Pulmonary artery endothelial cell (primary cell): Measurements from ENCODE around the gene CDKAL1. TPM values are rescaled to one million over a fixed set of nuclear protein-coding genes. Genes with fewer than 3 reads are reported as not detected.

Experiments
- DNase-seq: peaks from one replicate; pipeline ENCODE4 v3.0.0-alpha.2; 2011; ENCODE audit warnings: low read depth, low spot score
- total RNA-seq: library from RNA; depleted of rRNA; stranded (reverse); fragments of >200 nt; gene quantifications from 2 replicates; pipeline ENCODE4 v1.2.3, GENCODE V29; 2014

Gene CDKAL1
- total RNA-seq, 1 donor from 2014 or later, result 21.8 TPM

GRCh38 chr6:21161707-21162106 lies 627.5 kb downstream of the CDKAL1 start:
- no peak for DNase-seq

GRCh38 chr6:21163110-21163837 lies 629.0 kb downstream of the CDKAL1 start:
- DNase-seq, result no peak

- no peak for DNase-seq
Measured at GRCh38 chr6:21163838-21164180, 629.6 kb downstream of the CDKAL1 start.

- no peak for DNase-seq
Measured at GRCh38 chr6:21164768-21165326, 630.6 kb downstream of the CDKAL1 start.

GRCh38 chr6:21166754-21167153 lies 632.5 kb downstream of the CDKAL1 start:
- no peak for DNase-seq

- no peak for DNase-seq
Measured at GRCh38 chr6:21167790-21168189, 633.5 kb downstream of the CDKAL1 start.

- no peak for DNase-seq
Measured at GRCh38 chr6:21171801-21172200, 637.5 kb downstream of the CDKAL1 start.

GRCh38 chr6:21173031-21173430 lies 638.8 kb downstream of the CDKAL1 start:
- no peak for DNase-seq

- no peak for DNase-seq
Measured at GRCh38 chr6:21173678-21174077, 639.4 kb downstream of the CDKAL1 start.

- no peak for DNase-seq
Measured at GRCh38 chr6:21176197-21176596, 641.9 kb downstream of the CDKAL1 start.

GRCh38 chr6:21180155-21180554 lies 645.9 kb downstream of the CDKAL1 start:
- DNase-seq, result no peak

GRCh38 chr6:21180800-21181337 lies 646.6 kb downstream of the CDKAL1 start:
- DNase-seq, result no peak

GRCh38 chr6:21181866-21182265 lies 647.6 kb downstream of the CDKAL1 start:
- DNase-seq, result no peak

- DNase-seq, result no peak
Measured at GRCh38 chr6:21182589-21182988, 648.3 kb downstream of the CDKAL1 start.

GRCh38 chr6:21185861-21186478 lies 651.7 kb downstream of the CDKAL1 start:
- no peak for DNase-seq

- no peak for DNase-seq
Measured at GRCh38 chr6:21186479-21187055, 652.3 kb downstream of the CDKAL1 start.

GRCh38 chr6:21187485-21187884 lies 653.2 kb downstream of the CDKAL1 start:
- DNase-seq, result no peak

- DNase-seq, result peak; percentile 26
Measured at GRCh38 chr6:21188505-21189223, 654.4 kb downstream of the CDKAL1 start.

- no peak for DNase-seq
Measured at GRCh38 chr6:21189759-21190158, 655.5 kb downstream of the CDKAL1 start.

- DNase-seq, result no peak
Measured at GRCh38 chr6:21190701-21191100, 656.4 kb downstream of the CDKAL1 start.

GRCh38 chr6:21193790-21194475 lies 659.7 kb downstream of the CDKAL1 start:
- no peak for DNase-seq
